Breast epithelium (tissue), 4 donors: ENCODE data around the gene SLC6A19. TPM values are rescaled to one million over a fixed set of nuclear protein-coding genes. Genes with fewer than 3 reads are reported as not detected.

ENCODE experiments used
- DNase-seq, 2 donors: peaks; one replicate each; pipeline ENCODE4 v3.0.0-alpha.2; 2019; ENCODE audit warnings: low spot score in 2 of 2
- H3K27ac ChIP-seq, 2 donors: fragments of 200-600 bp; sonication (generic) in 1 of 2; one replicate each; pipeline ENCODE4 v1.5.1; 2016 to 2019; ENCODE audit warnings: mild to moderate bottlenecking in 1 of 2
- H3K27me3 ChIP-seq, 2 donors: fragments of 200-600 bp; sonication (generic) in 1 of 2; one replicate each; pipeline versions ENCODE4 v1.5.1 to v1.6.0; 2017 to 2019; ENCODE audit warnings: control low read depth in 1 of 2, mild to moderate bottlenecking in 1 of 2
- H3K36me3 ChIP-seq: fragments of 200-600 bp; one replicate; pipeline ENCODE4 v1.5.1; 2019
- H3K4me1 ChIP-seq, 2 donors: fragments of 200-600 bp; sonication (generic); one replicate each; pipeline ENCODE4 v1.5.1; 2016 to 2019; ENCODE audit warnings: control low read depth in 1 of 2
- H3K4me3 ChIP-seq, 3 donors: fragments of 200-600 bp; sonication (generic); 1 replicate in 2 of 3; 2 replicates in 1 of 3; pipeline ENCODE4 v1.5.1; 2016 to 2019; ENCODE audit warnings: mild to moderate bottlenecking in 3 of 3, moderate library complexity in 2 of 3
- H3K9me3 ChIP-seq, 2 donors: fragments of 200-600 bp; sonication (generic) in 1 of 2; one replicate each; pipeline ENCODE4 v1.5.1; 2016 to 2019; ENCODE audit warnings: control low read depth in 1 of 2
- CTCF ChIP-seq, 3 donors: fragments of 450-650 bp; IDR thresholded peaks; one replicate each; pipeline ENCODE4 v1.5.1; 2016 to 2017; ENCODE audit warnings: antibody characterized with exemption in 3 of 3, mild to moderate bottlenecking in 3 of 3, moderate library complexity in 3 of 3
- POLR2A ChIP-seq: fragments of 450-650 bp; IDR thresholded peaks from one replicate; pipeline ENCODE4 v1.6.1; 2016; ENCODE audit warnings: antibody characterized with exemption, mild to moderate bottlenecking, moderate library complexity
- POLR2AphosphoS5 ChIP-seq, 3 donors: sonication (generic); formaldehyde crosslinking; IDR thresholded peaks; one replicate each; pipeline ENCODE4 v1.6.1; 2017; ENCODE audit warnings: antibody characterized with exemption in 3 of 3
- intact Hi-C: fragments of 100-400 bp; cut with DNase I; formaldehyde crosslinking; loops from one replicate; pipeline ENCODE4 v1.15.1; 2023; ENCODE audit warnings: low total_unique reads
- total RNA-seq, 3 donors: library from RNA; depleted of rRNA; stranded (reverse); fragments of >200 nt; gene quantifications; one replicate each; pipeline ENCODE4 v1.1.0, GENCODE V29; 2016

Gene SLC6A19
- not detected for total RNA-seq

- Histone ChIP-seq H3K9me3 (no peaks in the 10 kb centered on the region), H3K4me3 (no peak within 1 kb of the TSS), H3K36me3 (no peaks in the 10 kb centered on the region), H3K27ac (no peak within 1 kb of the TSS), H3K4me1 (no peaks in the 10 kb centered on the region), H3K27me3 (peaks cover 0 to 70% of the 10 kb centered on the region in 2 donors)
- no peak for TF ChIP-seq POLR2AphosphoS5 (IDR thresholded peaks at IDR 0.05)
- TF ChIP-seq POLR2A = no peak
- TF ChIP-seq CTCF (IDR thresholded peaks at IDR 0.05) = no peak
- DNase-seq = no peak
- intact Hi-C loops = no loop called here
These were observed at the start of gene SLC6A19 for GRCh38 chr5:1201327-1202025. Gene SLC6A19, plus strand, starts transcription at chr5:1201595. Its CDS starts 56 bp downstream, at chr5:1201651.

- H3K27me3 ChIP-seq = peaks cover 7 to 25% of the 10 kb centered on the region in 2 donors
These were observed 49.2 kb upstream of the SLC6A19 start for GRCh38 chr5:1152156-1152555.

GRCh38 chr5:1152771-1153282 lies 48.6 kb upstream of the SLC6A19 start:
- no peaks in the 10 kb centered on the region for H3K36me3 ChIP-seq
- DNase-seq = no peak
- intact Hi-C loops = loop anchor here (10.0 kb wide), 1 partner anchor 228 kb away; no protein-coding TSS in a partner anchor
- H3K4me1 ChIP-seq = peaks cover 0 to 7% of the 10 kb centered on the region in 2 donors
- no peak overlapping the region for H3K4me3 ChIP-seq
- peaks cover 7 to 25% of the 10 kb centered on the region in 2 donors for H3K27me3 ChIP-seq
- no peak for TF ChIP-seq POLR2A
- TF ChIP-seq CTCF (IDR thresholded peaks at IDR 0.05) = no peak
- TF ChIP-seq POLR2AphosphoS5 (IDR thresholded peaks at IDR 0.05) = no peak
- H3K27ac ChIP-seq = no peak overlapping the region
- H3K9me3 ChIP-seq = peaks cover 0 to 6% of the 10 kb centered on the region in 2 donors

More at GRCh38 chr5:1152156-1152555, 49.2 kb upstream of the SLC6A19 start:
- Histone ChIP-seq H3K4me3 (no peak overlapping the region), H3K9me3 (peaks cover 0 to 6% of the 10 kb centered on the region in 2 donors), H3K36me3 (no peaks in the 10 kb centered on the region), H3K27ac (no peak overlapping the region), H3K4me1 (peaks cover 0 to 7% of the 10 kb centered on the region in 2 donors)
- TF ChIP-seq POLR2A = no peak
- no peak for TF ChIP-seq POLR2AphosphoS5 (IDR thresholded peaks at IDR 0.05)
- TF ChIP-seq CTCF (IDR thresholded peaks at IDR 0.05) = no peak
- intact Hi-C loops = loop anchor here (10.0 kb wide), 1 partner anchor 227 kb away; no protein-coding TSS in a partner anchor
- DNase-seq = no peak

GRCh38 chr5:1153428-1153827 lies 48.0 kb upstream of the SLC6A19 start:
- TF ChIP-seq CTCF (IDR thresholded peaks at IDR 0.05) (no peak), POLR2A (no peak), POLR2AphosphoS5 (IDR thresholded peaks at IDR 0.05) (no peak)
- DNase-seq = no peak
- Histone ChIP-seq H3K36me3 (no peaks in the 10 kb centered on the region), H3K9me3 (peaks cover 0 to 6% of the 10 kb centered on the region in 2 donors), H3K27me3 (peaks cover 7 to 25% of the 10 kb centered on the region in 2 donors), H3K27ac (no peak overlapping the region), H3K4me1 (peaks cover 0 to 7% of the 10 kb centered on the region in 2 donors), H3K4me3 (no peak overlapping the region)
- intact Hi-C loops = loop anchor here (10.0 kb wide), 1 partner anchor 229 kb away; no protein-coding TSS in a partner anchor
